H1 (cell line): ENCODE data around the gene CLIC3. TPM values are rescaled to one million over a fixed set of nuclear protein-coding genes. Genes with fewer than 3 reads are reported as not detected.

Source experiments
- BCL11A ChIP-seq, 2 experiments: IDR thresholded peaks; one replicate each; pipeline ENCODE4 v1.6.1; 2011; ENCODE audit warnings: low read depth in 2 of 2, low read length in 2 of 2, mild to moderate bottlenecking in 2 of 2
- CHD1 ChIP-seq: IDR thresholded peaks from 2 replicates; pipeline ENCODE4 v1.6.1; 2012; ENCODE audit warnings: low read depth, low read length, improper control_type of control experiment
- EZH2 ChIP-seq: fragments of 200-600 bp; sonication (generic); IDR thresholded peaks from 2 replicates; pipeline ENCODE4 v1.7.1; 2012; ENCODE audit warnings: low read depth, mild to moderate bottlenecking, moderate library complexity, low read length, inconsistent platforms; ENCODE audit not compliant: severe bottlenecking
- JUN ChIP-seq: IDR thresholded peaks from 2 replicates; pipeline ENCODE4 v1.6.1; 2011; ENCODE audit warnings: low read depth, mild to moderate bottlenecking, improper control_type of control experiment, low read length
- POLR2AphosphoS5 ChIP-seq: IDR thresholded peaks from 2 replicates; pipeline ENCODE4 v1.6.1; 2011; ENCODE audit warnings: low read depth, low read length
- RBBP5 ChIP-seq: IDR thresholded peaks from 2 replicates; pipeline ENCODE4 v1.7.1; 2012; ENCODE audit warnings: low read depth, mild to moderate bottlenecking, inconsistent platforms, low read length, moderate library complexity, borderline replicate concordance
- SIX5 ChIP-seq: IDR thresholded peaks from 2 replicates; pipeline ENCODE4 v1.6.1; 2011; ENCODE audit warnings: mild to moderate bottlenecking, low read depth, low read length
- TAF1 ChIP-seq: IDR thresholded peaks from 2 replicates; pipeline ENCODE4 v1.6.1; 2011; ENCODE audit warnings: mild to moderate bottlenecking, low read depth, low read length
- polyA plus RNA-seq, 7 experiments: library from polyadenylated mRNA; depleted of rRNA in 3 of 7; stranded (reverse) in 5 of 7; unstranded in 2 of 7; fragments of >200 nt in 5 of 7; fragments of 200-250 nt in 2 of 7; gene quantifications; 1 replicate in 5 of 7; 2 replicates in 1 of 7; 4 replicates in 1 of 7; pipeline versions ENCODE4 v1.2.1 to v1.2.3, GENCODE V29; 2011 to 2013; ENCODE audit warnings: missing spikeins in 2 of 7, mixed read lengths in 2 of 7
- total RNA-seq: library from RNA; stranded (reverse); fragmentation: NEBNext Ultra II Directional; extraction: Animal tissue kit (Norgen Biotek cat#: 25700); gene quantifications from 2 replicates; pipeline ENCODE4 v1.2.1, GENCODE V29; 2021
- TF ChIP-seq, protein P1 (sequence below): IDR thresholded peaks from 2 replicates; pipeline ENCODE4 v1.6.1; 2011; ENCODE audit warnings: low read depth, mild to moderate bottlenecking, low read length; ENCODE audit not compliant: insufficient read depth
- TF ChIP-seq, protein P2 (sequence below): IDR thresholded peaks from 2 replicates; pipeline ENCODE4 v1.6.1; 2012; ENCODE audit warnings: low read length, inconsistent platforms

CLIC3 gene
- total and polyA plus RNA-seq, 2 of the 8 experiments (the other 6 are each of a cell fraction or from before 2014, with no cell fraction given) = 0.12 TPM; not detected in 1

DNA sequence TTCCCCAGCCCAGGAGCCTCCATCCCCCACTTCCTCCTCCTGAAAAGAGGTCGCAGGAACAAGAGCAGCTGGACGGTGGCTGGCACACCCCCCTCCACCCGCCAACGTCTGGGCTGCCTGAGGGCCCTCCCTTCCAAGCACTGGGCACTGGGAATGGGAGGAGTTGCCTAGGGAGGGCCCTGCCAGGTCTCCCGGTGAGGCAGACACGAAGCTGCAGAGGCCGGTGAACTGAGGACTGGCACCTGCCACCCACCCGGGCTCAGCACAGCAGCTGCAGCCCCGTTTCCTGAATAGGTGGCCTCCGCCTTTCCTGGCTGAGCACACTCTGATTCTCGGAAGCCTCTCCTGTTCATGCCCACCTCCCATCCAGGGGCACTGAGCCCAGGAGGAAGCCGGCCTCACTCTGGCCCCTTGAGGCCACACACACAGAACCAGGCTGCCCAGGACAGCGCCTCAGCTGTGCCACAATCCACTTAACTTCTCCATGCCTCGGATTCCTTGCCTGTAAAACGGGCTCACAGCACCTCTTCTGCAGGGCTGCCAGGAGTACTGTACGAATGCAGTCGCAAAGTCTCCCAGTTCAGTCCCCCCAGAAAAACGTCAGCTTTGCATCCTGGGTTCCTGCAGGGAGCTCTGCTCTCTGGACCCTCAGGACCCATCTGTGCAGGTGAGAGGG, 48.3 kb upstream of the CLIC3 start (continued):
- TF ChIP-seq, protein P1, sequence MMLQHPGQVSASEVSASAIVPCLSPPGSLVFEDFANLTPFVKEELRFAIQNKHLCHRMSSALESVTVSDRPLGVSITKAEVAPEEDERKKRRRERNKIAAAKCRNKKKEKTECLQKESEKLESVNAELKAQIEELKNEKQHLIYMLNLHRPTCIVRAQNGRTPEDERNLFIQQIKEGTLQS = no peak
- TF ChIP-seq, protein P2, sequence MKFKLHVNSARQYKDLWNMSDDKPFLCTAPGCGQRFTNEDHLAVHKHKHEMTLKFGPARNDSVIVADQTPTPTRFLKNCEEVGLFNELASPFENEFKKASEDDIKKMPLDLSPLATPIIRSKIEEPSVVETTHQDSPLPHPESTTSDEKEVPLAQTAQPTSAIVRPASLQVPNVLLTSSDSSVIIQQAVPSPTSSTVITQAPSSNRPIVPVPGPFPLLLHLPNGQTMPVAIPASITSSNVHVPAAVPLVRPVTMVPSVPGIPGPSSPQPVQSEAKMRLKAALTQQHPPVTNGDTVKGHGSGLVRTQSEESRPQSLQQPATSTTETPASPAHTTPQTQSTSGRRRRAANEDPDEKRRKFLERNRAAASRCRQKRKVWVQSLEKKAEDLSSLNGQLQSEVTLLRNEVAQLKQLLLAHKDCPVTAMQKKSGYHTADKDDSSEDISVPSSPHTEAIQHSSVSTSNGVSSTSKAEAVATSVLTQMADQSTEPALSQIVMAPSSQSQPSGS = no peak
- TF ChIP-seq POLR2AphosphoS5 (no peak), EZH2 (no peak), BCL11A (IDR thresholded peaks at IDR 0.05; ENCODE audit: low read depth in 2 of 2, low read length in 2 of 2) (no peak), JUN (no peak), RBBP5 (no peak), TAF1 (no peak), SIX5 (no peak), CHD1 (no peak)
